ENCODE measurements around the gene NFKB2.
A peak's percentile ranks its signal among the peaks of the same experiment; 100 is the strongest.

Gene NFKB2

GRCh38 chr10:102419269-102420180, 24.0 kb downstream of the NFKB2 start (continued):
- TF ChIP-seq ZNF792 (tag by site-specific recombination; IDR thresholded peaks at IDR 0.05) (no peak), SCRT2 (tag by site-specific recombination; IDR thresholded peaks at IDR 0.05) (no peak), ZNF600 (tag by site-specific recombination; IDR thresholded peaks at IDR 0.05) (peak; percentile 81; the same call in 1 of the 2 replicates), ZNF585B (tag by site-specific recombination; IDR thresholded peaks at IDR 0.05) (no peak), ZNF112 (tag by site-specific recombination; IDR thresholded peaks at IDR 0.05) (no peak), ZNF266 (tag by site-specific recombination; IDR thresholded peaks at IDR 0.05; ENCODE audit: low read depth) (no peak), ZNF670 (tag by site-specific recombination; IDR thresholded peaks at IDR 0.05; ENCODE audit: low read depth) (no peak), ZNF184 (tag by site-specific recombination; IDR thresholded peaks at IDR 0.05) (no peak), ZNF521 (tag by site-specific recombination; IDR thresholded peaks at IDR 0.05) (no peak), GLIS2 (tag by site-specific recombination; IDR thresholded peaks at IDR 0.05) (0 out of 2 replicates have a peak, but pooled peaks have one; percentile 77), ZIC2 (tag by site-specific recombination; IDR thresholded peaks at IDR 0.05) (peak; percentile 35; the same call in 1 of the 2 replicates), ZBTB7A (tag by site-specific recombination; IDR thresholded peaks at IDR 0.05; ENCODE audit: low read depth) (peak; percentile 93), PRDM2 (tag by site-specific recombination; IDR thresholded peaks at IDR 0.05; ENCODE audit: borderline replicate concordance) (no peak), AEBP2 (tag by site-specific recombination; IDR thresholded peaks at IDR 0.05; ENCODE audit: borderline replicate concordance) (no peak), ZNF10 (tag by site-specific recombination; IDR thresholded peaks at IDR 0.05) (no peak), ZNF302 (tag by site-specific recombination; IDR thresholded peaks at IDR 0.05; ENCODE audit: low read depth) (no peak), ZNF341 (tag by site-specific recombination; IDR thresholded peaks at IDR 0.05; ENCODE audit: low read depth) (peak; percentile 32), ZFHX2 (tag by site-specific recombination; conservative IDR thresholded peaks at IDR 0.05) (peak; percentile 40; the same call in 1 of the 2 replicates), ZNF830 (tag by site-specific recombination; IDR thresholded peaks at IDR 0.05; ENCODE audit: low read depth) (no peak), ZNF837 (tag by site-specific recombination; IDR thresholded peaks at IDR 0.05) (no peak), ZNF776 (tag by site-specific recombination; IDR thresholded peaks at IDR 0.05; ENCODE audit: borderline replicate concordance) (no peak), ZNF677 (tag by site-specific recombination; IDR thresholded peaks at IDR 0.05) (no peak), ZNF416 (tag by site-specific recombination; IDR thresholded peaks at IDR 0.05) (no peak), ZBTB48 (tag by site-specific recombination; IDR thresholded peaks at IDR 0.05) (peak; percentile 91), GLI4 (tag by site-specific recombination; IDR thresholded peaks at IDR 0.05) (no peak), TRIM28 (IDR thresholded peaks at IDR 0.05; ENCODE audit: borderline replicate concordance, low read length) (no peak), ZNF610 (tag by site-specific recombination; IDR thresholded peaks at IDR 0.05; ENCODE audit: borderline replicate concordance) (no peak)
- TF ChIP-seq, protein P1, sequence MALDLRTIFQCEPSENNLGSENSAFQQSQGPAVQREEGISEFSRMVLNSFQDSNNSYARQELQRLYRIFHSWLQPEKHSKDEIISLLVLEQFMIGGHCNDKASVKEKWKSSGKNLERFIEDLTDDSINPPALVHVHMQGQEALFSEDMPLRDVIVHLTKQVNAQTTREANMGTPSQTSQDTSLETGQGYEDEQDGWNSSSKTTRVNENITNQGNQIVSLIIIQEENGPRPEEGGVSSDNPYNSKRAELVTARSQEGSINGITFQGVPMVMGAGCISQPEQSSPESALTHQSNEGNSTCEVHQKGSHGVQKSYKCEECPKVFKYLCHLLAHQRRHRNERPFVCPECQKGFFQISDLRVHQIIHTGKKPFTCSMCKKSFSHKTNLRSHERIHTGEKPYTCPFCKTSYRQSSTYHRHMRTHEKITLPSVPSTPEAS (tag by site-specific recombination; IDR thresholded peaks at IDR 0.05): no peak
- TF ChIP-seq, protein P2, sequence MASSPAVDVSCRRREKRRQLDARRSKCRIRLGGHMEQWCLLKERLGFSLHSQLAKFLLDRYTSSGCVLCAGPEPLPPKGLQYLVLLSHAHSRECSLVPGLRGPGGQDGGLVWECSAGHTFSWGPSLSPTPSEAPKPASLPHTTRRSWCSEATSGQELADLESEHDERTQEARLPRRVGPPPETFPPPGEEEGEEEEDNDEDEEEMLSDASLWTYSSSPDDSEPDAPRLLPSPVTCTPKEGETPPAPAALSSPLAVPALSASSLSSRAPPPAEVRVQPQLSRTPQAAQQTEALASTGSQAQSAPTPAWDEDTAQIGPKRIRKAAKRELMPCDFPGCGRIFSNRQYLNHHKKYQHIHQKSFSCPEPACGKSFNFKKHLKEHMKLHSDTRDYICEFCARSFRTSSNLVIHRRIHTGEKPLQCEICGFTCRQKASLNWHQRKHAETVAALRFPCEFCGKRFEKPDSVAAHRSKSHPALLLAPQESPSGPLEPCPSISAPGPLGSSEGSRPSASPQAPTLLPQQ (tag by site-specific recombination; IDR thresholded peaks at IDR 0.05): 0 out of 2 replicates have a peak, but pooled peaks have one; percentile 14
